HT-29 (cell line): ENCODE measurements around the gene CPED1. TPM values are rescaled to one million over a fixed set of nuclear protein-coding genes. Genes with fewer than 3 reads are reported as not detected.
"Not testable (repeated sequence)": the region's sequence is repeated elsewhere in the genome, so short reads cannot be mapped to it uniquely, and the experiment has no call there.

Source experiments
- DNase-seq: peaks from one replicate; pipeline ENCODE4 v3.0.0-alpha.2; 2015; ENCODE audit warnings: low spot score
- total RNA-seq: library from RNA; depleted of rRNA; stranded (reverse); fragments of >200 nt; shearing (Covaris generic); gene quantifications from 2 replicates; pipeline ENCODE4 v1.2.3, GENCODE V29; 2014

Gene CPED1
- total RNA-seq, 1 experiment from 2014 or later, result not detected

DNA sequence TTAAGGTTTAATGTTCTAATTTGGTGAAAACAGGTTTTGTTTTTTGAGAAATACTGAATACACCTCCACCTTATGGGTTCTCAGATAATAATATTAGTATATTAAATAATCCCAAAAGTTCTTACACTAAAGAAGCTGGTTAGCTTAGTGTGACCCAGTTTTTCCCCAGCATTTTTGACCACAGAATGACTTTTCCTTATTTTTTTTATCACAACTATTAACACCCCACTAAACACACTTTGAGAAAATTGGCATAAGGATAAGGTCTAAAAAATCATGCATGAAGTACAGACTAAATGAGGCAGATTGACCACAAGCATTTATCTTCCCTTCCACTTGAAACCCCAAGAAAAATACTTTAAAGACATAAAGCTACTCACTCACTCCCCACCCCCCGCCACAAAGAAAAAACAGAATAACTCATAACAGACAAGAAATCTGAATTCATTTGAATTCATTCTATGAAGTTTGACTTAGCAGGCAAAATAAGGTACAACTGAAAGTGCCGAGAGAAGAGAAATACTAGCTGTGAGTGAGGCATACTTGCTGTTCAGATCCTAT lies 290.6 kb downstream of the CPED1 start:
- DNase-seq, result no peak

DNA sequence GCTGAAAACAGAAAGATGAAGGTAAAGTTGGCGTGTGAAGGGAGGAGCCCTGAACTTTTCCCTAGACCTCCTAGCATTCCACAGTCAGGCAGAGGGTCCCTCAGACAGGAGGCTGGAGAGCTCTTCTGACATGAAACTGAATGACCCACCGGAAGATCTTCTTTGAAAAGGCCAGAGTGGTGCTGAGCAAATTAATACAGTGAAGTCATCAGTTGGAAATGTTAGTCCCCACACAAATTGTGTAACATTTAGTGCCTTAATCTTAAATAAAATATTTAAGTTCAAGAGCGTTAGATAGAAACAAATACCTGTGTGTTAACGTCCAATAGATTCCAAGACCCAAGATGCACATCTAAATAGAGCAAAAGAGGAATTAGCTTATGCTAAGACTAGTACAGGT lies 291.3 kb downstream of the CPED1 start:
- no peak for DNase-seq

DNA sequence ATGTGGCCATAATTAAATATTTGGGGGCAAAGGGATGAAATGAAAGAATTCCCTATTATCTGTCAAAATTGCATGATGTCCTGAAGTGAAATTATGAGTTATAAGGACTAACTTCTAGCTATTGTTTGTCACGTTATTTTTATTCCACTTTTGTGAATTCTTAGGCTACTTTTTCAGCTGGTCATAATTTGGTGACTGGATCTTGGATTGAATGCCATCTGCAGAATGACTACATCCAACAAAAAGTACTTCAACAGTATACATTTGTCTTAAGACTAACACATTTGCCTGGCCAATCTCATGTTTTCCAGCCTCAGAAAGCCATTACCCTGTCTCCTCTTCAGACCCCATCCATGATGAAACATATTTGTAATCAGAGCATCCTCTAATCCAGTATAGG lies 292.1 kb downstream of the CPED1 start:
- no peak for DNase-seq

DNA sequence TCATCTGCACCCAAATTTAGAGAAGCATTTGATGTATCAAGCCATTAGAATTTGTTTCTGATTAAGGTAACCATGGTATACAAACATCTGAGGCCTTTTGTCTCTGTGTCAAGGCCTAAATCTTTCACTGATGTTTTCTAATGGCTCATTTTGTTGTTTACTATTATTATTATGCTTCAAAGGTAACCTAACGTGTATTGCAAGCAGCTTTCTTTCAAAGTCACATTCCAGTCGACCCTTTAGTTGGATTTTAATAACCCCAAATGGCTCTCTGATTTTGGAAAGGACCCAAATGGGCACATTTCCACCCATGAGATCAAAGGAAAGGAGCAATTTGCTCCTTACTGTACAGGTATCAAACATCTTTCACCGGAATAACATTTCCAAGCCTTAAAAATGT lies 293.6 kb downstream of the CPED1 start:
- no peak for DNase-seq

DNA sequence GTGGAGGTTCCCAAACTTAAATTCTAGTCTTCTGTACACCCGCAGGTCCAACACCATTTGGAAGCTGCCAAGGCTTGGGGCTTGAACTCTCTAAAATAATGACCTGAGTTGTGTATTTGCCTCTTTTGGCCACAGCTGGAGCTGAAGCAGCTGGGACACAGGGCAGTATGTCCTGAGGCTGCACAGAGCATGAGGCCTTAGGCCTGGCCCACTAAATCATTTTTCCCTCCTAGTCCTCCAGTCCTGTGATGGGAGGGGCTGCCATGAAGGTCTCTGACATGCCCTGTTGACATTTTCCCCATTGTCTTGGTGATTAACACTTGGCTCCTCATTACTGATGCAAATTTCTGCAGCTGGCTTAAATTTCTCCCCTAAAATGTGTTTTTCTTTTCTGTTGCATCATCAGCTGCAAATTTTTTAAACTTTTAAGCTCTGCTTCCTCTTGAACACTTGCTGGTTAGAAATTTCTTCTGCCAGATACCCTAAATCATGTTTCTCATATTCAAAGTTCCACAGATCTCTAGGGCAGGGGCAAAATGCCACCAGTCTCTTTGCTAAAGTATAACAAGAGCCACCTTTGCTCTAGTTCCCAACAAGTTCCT lies 296.7 kb downstream of the CPED1 start:
- no peak for DNase-seq

DNA sequence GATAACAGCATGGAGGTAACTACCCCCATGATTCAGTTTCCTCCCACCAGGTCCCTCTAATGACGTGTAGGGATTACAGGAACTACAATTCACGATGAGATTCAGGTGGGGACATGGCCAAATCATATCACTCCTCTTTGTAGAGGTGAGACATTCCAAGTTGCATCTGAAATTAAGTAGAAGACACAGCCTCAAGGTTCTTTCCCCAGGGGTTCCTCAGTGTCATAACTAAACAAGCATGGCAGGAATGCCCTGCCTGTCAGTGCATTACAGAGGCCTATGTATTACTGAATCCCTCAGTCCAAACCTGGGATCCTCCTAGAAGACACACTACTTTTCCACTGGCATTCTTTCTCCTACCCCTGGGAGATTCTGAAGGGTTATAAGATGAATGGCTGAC lies 297.7 kb downstream of the CPED1 start:
- no peak for DNase-seq

DNA sequence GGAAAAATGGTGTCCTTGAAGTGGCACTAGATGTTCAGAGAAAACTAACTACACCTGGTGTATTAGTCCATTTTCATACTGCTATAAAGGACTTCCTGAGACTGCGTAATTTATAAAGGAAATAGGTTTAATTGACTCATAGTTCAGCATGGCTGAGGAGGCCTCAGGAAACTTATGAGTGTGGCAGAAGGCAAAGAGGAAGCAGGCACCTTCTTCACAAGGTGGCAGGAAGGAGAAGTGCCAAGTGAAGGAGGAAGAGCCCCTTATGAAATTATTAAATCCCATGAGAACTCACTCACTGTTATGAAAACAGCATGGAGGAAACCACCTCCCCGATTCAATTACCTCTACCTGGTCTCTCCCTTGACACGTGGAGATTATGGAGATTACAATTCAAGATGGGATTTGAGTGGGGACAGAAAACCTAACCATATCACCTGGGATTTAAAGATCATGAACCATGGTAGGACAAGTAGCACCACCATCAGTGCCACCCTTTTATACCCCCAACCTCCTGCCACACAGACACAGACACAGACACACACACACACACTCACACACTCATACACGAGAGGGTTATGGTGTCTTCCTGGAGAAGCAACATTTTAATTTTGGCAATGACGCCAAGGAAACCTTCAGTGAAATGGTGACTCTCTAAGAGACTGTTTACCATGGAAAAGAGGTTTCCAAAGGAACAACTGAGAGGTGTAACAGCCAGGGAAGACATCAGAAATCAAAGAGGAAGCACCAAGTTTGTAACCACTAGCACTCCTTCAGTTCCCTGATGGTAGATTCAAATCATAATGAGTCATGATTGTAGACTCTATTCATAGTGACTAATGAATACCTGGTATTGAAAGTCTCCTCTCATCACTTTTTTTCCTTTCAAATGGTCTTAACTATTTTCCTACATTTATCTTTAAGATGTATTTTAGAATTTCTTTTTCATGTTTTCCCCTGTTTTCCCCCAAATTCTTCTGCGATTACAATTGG lies 298.5 kb downstream of the CPED1 start:
- DNase-seq, result no peak

DNA sequence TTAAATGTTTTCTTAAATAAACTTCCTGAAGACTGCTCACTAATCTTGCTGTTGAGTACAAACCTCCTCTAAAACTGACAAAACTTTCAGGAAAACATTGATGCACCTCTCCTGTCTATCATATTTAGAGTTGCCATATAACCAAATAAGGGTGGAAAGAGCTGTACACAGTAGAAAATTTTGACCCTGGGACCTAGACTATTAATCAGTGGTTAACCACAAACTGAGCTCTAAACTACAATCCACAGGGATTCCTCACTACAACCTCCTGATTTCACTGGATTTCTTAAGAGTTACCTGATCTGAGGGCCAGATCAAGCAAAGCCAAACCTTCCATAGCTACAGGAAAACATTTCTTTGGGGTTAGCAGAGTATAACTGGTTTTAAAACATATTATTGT lies 300.4 kb downstream of the CPED1 start:
- DNase-seq, result no peak

DNA sequence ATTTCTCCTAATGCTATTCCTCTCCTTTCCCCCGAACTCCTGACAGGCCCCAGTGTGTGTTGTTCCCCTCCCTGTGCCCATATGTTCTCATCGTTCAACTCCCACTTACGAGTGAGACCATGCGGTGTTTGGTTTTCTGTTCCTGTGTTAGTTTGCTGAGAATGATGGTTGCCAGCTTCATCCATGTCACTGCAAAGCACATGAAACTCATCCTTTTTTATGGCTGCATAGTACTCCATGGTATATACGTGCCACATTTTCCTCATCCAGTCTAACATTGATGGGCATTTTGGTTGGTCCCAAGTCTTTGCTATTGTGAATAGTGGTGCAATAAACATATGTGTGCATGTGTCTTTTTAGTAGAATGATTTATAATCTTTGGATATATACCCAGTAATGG lies 301.4 kb downstream of the CPED1 start:
- not testable (repeated sequence) for DNase-seq

DNA sequence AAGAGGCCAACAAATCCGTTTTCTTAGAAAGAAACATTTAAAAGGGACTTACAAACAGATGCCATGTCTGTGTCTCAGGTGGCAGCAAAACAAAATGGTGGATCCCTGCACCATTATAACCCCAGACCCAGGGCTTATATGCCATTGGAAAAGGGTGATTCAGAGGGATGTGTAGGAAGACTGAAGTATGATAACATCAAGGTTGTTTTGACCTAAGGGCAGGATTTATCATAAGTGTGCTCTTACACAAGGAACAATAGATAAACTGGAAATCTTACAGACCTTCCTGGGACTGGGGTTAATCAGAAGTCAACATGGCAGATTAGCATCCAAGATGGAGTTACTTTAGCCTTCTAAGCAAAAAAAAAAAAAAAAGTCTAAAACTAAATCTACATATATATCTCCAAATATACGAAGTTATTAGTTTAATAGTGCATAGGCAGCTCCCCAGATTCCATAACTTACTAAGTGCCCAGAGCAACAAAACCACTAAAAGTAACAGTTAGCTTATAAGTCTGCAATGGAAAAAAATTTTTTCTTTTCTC lies 306.0 kb downstream of the CPED1 start:
- no peak for DNase-seq

DNA sequence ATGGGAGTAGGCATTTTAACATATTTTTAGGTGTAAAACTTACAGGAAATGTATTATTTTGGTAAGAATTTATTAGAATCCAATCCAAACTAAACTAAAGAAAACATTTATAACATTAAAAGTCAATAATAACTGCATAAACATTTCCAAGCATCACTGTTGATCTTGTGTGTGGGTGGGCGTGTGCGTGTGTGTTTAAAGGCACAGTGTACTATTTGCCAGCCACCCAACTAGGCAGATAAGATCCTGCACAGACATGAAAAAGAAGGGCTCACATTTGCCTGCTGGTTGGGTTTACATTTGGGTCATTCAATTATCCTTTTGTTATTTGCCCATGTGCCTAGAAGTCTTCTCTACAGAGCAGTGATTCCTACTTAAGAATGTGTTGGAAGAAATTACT lies 309.3 kb downstream of the CPED1 start:
- no peak for DNase-seq

DNA sequence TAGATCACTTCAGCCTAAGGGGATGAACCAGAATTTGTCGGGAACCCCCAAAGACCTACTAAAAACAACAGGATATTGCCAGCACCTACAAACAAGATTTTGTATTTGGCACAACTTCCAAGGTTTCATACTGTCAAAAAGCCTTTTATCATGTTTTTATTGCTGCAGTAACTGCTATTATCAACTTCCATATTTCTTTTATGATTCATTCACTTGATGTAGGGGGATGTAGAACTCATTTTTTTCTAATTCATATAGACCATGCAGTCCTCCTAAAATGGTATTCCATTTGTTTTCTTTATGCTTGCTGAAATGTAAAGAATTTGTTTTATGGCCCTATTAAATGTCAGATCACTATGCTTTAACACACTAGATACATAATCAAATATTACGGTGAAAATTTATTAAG lies 310.3 kb downstream of the CPED1 start:
- no peak for DNase-seq

DNA sequence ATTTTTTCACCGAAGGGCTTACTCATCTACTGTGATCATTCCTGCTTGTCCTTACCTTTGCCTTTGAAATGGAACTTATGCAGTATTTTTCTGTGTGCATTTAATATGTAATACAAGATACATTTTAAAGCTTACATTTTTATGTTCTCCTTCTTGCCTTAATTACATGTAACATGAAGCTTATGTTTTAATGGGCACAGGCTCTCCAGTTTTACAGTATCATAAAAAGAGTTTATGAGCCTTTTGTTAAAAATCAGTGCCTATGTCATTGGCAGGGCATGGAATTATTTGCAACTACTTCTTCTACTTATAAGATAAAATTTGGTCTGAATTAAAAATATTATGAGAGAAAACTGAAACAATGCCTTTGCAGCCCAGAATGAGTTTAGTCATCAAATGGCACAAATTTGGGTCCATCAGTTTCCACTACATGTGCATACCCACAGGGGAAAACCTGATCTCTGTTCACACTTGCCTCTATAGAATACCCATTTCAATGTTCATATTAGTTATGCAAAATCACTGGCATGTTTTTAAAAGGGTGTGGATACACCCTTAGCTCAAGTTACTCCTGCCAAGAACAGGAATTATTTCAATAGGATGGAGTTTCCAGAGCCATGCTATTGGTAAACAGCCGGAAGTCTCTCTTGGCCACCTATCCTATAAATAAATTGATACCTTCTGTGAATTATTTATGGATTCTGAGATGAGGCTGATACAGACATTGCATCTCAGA lies 312.3 kb downstream of the CPED1 start:
- no peak for DNase-seq

DNA sequence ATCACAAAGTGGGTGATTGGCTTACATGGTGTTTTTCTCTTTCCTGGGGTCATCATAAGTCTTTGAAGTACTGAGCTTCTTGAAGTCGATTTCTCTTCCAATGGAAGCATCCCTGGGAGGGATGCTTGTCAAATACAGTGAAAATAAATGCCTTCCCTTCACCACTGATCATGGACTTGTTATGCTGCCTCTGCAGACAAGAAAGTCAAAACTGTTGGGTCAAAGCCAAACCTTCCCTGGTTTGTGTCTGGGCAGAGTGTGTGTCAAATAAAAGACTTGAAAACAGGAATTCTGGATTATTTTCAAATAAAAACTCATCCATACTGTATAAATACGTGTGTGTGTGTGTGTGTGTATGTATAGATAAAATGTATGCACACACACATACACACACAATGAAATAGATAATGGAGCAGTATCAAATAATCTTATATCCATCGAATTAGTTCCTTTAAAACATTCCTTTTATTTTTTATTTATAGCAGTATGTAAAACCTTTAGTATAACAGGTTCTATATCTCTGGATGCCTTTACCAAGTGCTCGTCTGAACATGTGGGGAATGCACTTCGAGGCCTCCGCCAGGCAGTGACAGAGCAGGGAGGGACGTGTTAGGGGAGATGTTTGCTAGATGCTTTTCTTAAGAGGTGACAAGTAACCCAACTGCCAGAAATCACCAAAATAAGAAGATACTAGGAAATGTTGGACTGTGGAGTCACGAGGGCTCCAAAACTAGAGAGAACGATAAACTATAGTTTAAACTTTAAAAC lies 313.1 kb downstream of the CPED1 start:
- DNase-seq, result no peak

DNA sequence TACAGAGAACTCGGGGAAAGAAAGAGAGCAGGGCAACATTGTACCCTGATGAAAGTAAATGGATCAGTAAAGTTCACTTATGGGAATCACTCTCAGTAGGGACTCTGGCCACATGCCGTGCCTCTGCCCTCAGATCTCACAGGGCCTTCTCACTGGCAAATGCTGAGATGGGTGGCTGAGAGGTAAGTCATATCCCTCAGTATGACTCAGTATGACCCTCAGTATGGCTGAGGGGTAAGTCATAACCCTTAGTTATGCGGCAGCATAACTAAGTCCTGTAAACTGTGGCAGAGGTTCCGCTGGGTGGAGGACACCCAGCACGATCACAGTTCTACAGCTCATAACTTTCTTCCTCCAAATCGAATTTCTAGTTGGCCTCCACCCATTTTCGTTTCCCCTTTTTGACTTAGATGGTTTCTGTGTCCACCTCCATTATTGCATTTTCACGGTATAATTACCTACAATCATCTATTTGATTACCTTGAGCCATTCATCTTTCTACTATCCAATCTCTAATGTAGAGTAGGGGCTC lies 313.8 kb downstream of the CPED1 start:
- DNase-seq, result no peak

DNA sequence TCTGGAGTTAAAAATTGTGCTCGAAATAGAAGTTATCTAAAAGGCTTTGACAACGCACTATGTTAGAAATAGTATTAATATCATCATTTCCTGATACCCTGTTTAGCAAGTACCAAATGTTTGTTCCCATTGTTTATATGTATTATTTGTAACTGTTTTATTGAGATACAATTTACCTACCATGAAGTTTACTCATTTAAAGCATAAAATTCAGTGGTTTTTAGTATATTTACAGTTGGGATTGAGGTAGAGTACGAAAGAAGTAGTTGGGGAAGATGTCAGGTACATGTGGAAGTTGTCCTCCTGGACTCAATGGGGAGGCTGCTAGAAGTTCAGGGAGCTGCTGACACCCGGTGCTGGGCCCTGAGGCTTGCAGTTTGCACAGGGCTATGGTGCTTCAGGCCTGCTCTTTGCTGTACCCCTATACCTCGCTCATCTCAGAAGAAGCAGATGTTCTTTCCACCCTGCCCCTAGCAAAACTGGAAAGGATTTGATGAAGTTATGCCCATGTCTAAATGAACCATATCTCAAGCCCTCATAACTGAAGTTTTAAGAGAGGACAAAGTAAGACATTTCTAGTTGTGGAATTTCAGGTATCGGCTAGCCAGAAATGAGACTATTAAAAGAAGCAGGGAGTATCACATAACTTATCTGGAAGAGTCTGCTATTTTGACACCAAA lies 315.1 kb downstream of the CPED1 start:
- no peak for DNase-seq

DNA sequence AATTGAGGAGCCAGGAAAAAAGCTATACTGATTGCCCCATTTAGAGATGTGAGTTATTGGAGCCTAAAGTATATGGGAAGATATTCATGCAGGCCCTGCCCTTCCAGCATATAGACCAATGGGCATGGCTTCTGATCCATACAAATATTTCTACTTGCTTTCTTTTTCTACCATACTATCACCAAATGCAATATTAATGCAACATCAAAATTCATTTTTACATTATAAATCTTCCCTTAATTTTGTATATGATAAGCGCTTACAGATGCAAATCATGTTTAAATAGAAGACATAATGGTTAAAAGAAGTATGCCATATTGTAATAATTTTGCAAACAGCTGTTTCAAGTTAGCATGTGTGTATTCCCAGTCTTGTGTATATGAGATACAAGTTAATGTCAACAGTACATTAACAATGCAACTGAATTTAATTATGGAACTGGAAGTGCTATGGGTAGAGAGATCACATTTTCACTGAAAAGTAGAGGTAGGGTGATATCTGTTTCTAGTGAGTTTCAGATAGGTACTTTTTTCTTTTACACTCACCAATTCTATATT lies 315.7 kb downstream of the CPED1 start:
- no peak for DNase-seq

DNA sequence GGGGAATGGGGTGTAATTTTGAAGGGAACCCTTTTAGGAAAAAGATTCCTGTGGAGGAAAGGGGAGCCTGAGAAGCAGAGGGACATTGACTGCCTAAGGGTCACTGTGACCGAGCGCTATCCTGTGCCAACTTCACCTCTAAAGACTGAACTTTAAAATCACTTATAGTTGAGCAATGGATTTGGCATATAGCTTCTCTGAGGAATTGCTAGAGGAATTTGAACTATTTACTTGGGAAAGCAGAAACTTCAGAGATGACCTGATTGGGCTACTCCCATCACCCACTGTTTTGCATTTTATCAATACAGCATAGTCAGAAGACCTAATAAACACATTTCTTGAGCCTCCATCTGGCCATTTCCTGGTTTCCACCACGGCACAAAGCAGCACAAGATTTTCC lies 316.6 kb downstream of the CPED1 start:
- no peak for DNase-seq

DNA sequence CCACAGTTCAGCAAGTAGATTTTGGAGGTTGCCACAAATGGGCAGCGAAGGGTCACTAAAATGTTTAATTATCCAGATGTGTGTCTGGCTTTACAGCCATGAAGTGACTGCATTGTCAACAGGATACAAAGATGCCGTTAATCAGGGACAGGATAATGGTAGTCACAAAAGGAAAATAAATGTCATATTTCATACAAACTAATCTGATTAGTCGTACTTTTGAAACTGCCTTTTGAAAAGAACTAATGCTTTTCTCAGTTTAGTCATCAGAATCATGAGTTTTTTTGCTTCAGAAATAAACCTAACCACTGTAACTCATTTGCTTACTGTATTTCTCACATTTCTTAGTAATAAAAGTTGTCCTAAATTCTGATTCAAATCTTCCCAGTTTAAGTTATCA lies 318.1 kb downstream of the CPED1 start:
- no peak for DNase-seq
